Gastroesophageal sphincter (tissue), 4 donors: ENCODE data around the gene MPC1. TPM values are rescaled to one million over a fixed set of nuclear protein-coding genes. Genes with fewer than 3 reads are reported as not detected.

Experiments used
- ATAC-seq: fragments of 150-250 bp; one replicate; pipeline ENCODE4 v1.9.1; 2016; ENCODE audit warnings: mild to moderate bottlenecking, moderate library complexity
- H3K27ac ChIP-seq, 4 donors: fragments of 200-600 bp; sonication (generic) in 3 of 4; 1 replicate in 3 of 4; 2 replicates in 1 of 4; pipeline ENCODE4 v1.5.1; 2016 to 2019
- H3K27me3 ChIP-seq: fragments of 200-600 bp; sonication (generic); one replicate; pipeline ENCODE4 v1.5.1; 2019
- H3K36me3 ChIP-seq, 2 donors: fragments of 200-600 bp; sonication (generic); one replicate each; pipeline ENCODE4 v1.5.1; 2019; ENCODE audit warnings: control low read depth in 1 of 2
- H3K4me1 ChIP-seq, 3 donors: fragments of 200-600 bp; sonication (generic); 1 replicate in 2 of 3; 2 replicates in 1 of 3; pipeline ENCODE4 v1.5.1; 2016 to 2019; ENCODE audit warnings: control low read depth in 2 of 3
- H3K4me3 ChIP-seq, 2 donors: fragments of 200-600 bp; sonication (generic); one replicate each; pipeline ENCODE4 v1.5.1; 2019; ENCODE audit warnings: mild to moderate bottlenecking in 1 of 2, moderate library complexity in 1 of 2
- H3K9me3 ChIP-seq, 3 donors: fragments of 200-600 bp; sonication (generic); one replicate each; pipeline ENCODE4 v1.5.1; 2017 to 2019; ENCODE audit warnings: control low read depth in 2 of 3
- CTCF ChIP-seq, 4 experiments: fragments of 200-600 bp in 2 of 4; fragments of 450-650 bp in 2 of 4; sonication (generic) in 1 of 4; IDR thresholded peaks; one replicate each; pipeline ENCODE4 v1.5.1; 2017 to 2019; ENCODE audit warnings: antibody characterized with exemption in 4 of 4, mild to moderate bottlenecking in 2 of 4, moderate library complexity in 2 of 4
- EP300 ChIP-seq: sonication (generic); formaldehyde crosslinking; IDR thresholded peaks from one replicate; pipeline ENCODE4 v1.6.1; 2017; ENCODE audit warnings: antibody characterized with exemption, mild to moderate bottlenecking
- POLR2A ChIP-seq, 2 donors: fragments of 450-650 bp; IDR thresholded peaks; one replicate each; pipeline ENCODE4 v1.6.1; 2017; ENCODE audit warnings: antibody characterized with exemption in 2 of 2, mild to moderate bottlenecking in 2 of 2, moderate library complexity in 1 of 2
- POLR2AphosphoS5 ChIP-seq: sonication (generic); formaldehyde crosslinking; IDR thresholded peaks from one replicate; pipeline ENCODE4 v1.6.1; 2017; ENCODE audit warnings: antibody characterized with exemption
- WGBS, 2 donors: methylation state at CpG; one replicate each; pipeline ENCODE4 v1.1.5; 2018; ENCODE audit warnings: low coverage in 1 of 2; 5-methylcytosine and 5-hydroxymethylcytosine counted together
- total RNA-seq, 4 donors: library from RNA; depleted of rRNA; stranded (reverse); fragments of >200 nt; gene quantifications; one replicate each; pipeline ENCODE4 v1.1.0, GENCODE V29; 2016

MPC1 gene
- total RNA-seq, 4 donors from 2014 or later, result 57.9 to 93.2 (median 72.8) TPM

- Histone ChIP-seq H3K27ac (no peak overlapping the region), H3K36me3 (peaks cover 0 to 69% of the 10 kb centered on the region in 2 donors)
- ATAC-seq, result no peak
Measured at GRCh38 chr6:166423051-166423745, 40.5 kb upstream of the MPC1 start.

GRCh38 chr6:166422201-166422940 lies 39.6 kb upstream of the MPC1 start:
- WGBS, 2 donors, result 85 to 98% methylated on average over 7 to 11 of the region's 20 CpGs
- no peaks in the 10 kb centered on the region for H3K4me1 ChIP-seq
- no peaks in the 10 kb centered on the region for H3K9me3 ChIP-seq
- TF ChIP-seq EP300 (no peak), CTCF (IDR thresholded peaks at IDR 0.05) (no peak), POLR2A (IDR thresholded peaks at IDR 0.05) (no peak)
- ATAC-seq, result no peak
- H3K36me3 ChIP-seq, result peaks cover 0 to 78% of the 10 kb centered on the region in 2 donors
- H3K27ac ChIP-seq, result no peak overlapping the region
- H3K4me3 ChIP-seq, result no peak overlapping the region
- no peaks in the 10 kb centered on the region for H3K27me3 ChIP-seq

More at GRCh38 chr6:166423051-166423745, 40.5 kb upstream of the MPC1 start:
- no peaks in the 10 kb centered on the region for H3K9me3 ChIP-seq
- no peaks in the 10 kb centered on the region for H3K4me1 ChIP-seq
- no peak overlapping the region for H3K4me3 ChIP-seq
- no peaks in the 10 kb centered on the region for H3K27me3 ChIP-seq
- WGBS, 2 donors, result 85 to 93% methylated on average over 11 to 12 of the region's 22 CpGs
- TF ChIP-seq POLR2A (IDR thresholded peaks at IDR 0.05) (no peak), CTCF (IDR thresholded peaks at IDR 0.05) (no peak), EP300 (no peak), POLR2AphosphoS5 (no peak)

- Histone ChIP-seq H3K36me3 (peaks cover 0 to 95% of the 10 kb centered on the region in 2 donors), H3K27me3 (no peaks in the 10 kb centered on the region), H3K4me3 (no peak overlapping the region), H3K9me3 (no peaks in the 10 kb centered on the region), H3K4me1 (no peaks in the 10 kb centered on the region), H3K27ac (no peak overlapping the region)
- WGBS, 2 donors, result 46 to 53% methylated on average over 6 of the region's 6 CpGs
- peak; percentile 34 for ATAC-seq
- TF ChIP-seq POLR2A (IDR thresholded peaks at IDR 0.05) (no peak), CTCF (IDR thresholded peaks at IDR 0.05) (peak in 1 of 4 experiments; percentile 18), POLR2AphosphoS5 (no peak)
Measured at GRCh38 chr6:166420351-166420750, 37.6 kb upstream of the MPC1 start.

GRCh38 chr6:166419717-166420116 lies 37.0 kb upstream of the MPC1 start:
- H3K9me3 ChIP-seq, result no peaks in the 10 kb centered on the region
- ATAC-seq, result no peak
- 91% methylated on average over 8 of the region's 15 CpGs; no CpG with 5 or more reads in 1 of the 2 donors for WGBS, 2 donors
- H3K4me3 ChIP-seq, result no peak overlapping the region
- H3K36me3 ChIP-seq, result peaks cover 0 to 97% of the 10 kb centered on the region in 2 donors
- TF ChIP-seq EP300 (no peak), CTCF (IDR thresholded peaks at IDR 0.05) (no peak), POLR2A (IDR thresholded peaks at IDR 0.05) (no peak), POLR2AphosphoS5 (no peak)
- no peaks in the 10 kb centered on the region for H3K27me3 ChIP-seq
- no peaks in the 10 kb centered on the region for H3K4me1 ChIP-seq
- H3K27ac ChIP-seq, result no peak overlapping the region

GRCh38 chr6:166419286-166419685 lies 36.5 kb upstream of the MPC1 start:
- ATAC-seq, result no peak
- Histone ChIP-seq H3K27me3 (no peaks in the 10 kb centered on the region), H3K4me3 (no peak overlapping the region), H3K9me3 (no peaks in the 10 kb centered on the region), H3K4me1 (no peaks in the 10 kb centered on the region), H3K27ac (no peak overlapping the region), H3K36me3 (peaks cover 0 to 97% of the 10 kb centered on the region in 2 donors)
- WGBS, 2 donors, result 87% methylated on average over 5 of the region's 7 CpGs; no CpG with 5 or more reads in 1 of the 2 donors
- no peak for TF ChIP-seq POLR2AphosphoS5
- TF ChIP-seq POLR2A (IDR thresholded peaks at IDR 0.05), result no peak
- TF ChIP-seq CTCF (IDR thresholded peaks at IDR 0.05), result no peak
- no peak for TF ChIP-seq EP300
